ENCODE measurements around the gene SPINK4. TPM values are rescaled to one million over a fixed set of nuclear protein-coding genes. Genes with fewer than 3 reads are reported as not detected.

Gene SPINK4
- total RNA-seq, 1 donor from 2014 or later, result not detected

GRCh38 chr9:33249087-33249658, 9.2 kb downstream of the SPINK4 start:
- Mint-ChIP-seq H3K4me1 (ENCODE audit: low read depth, unreplicated experiment) (no peaks in the 10 kb centered on the region), H3K4me3 (ENCODE audit: unreplicated experiment) (no peak overlapping the region), H3K27ac (ENCODE audit: unreplicated experiment) (no peak overlapping the region), H3K9me3 (ENCODE audit: unreplicated experiment) (peaks cover 6% of the 10 kb centered on the region), H3K36me3 (ENCODE audit: unreplicated experiment) (peaks cover 7% of the 10 kb centered on the region), H3K27me3 (ENCODE audit: unreplicated experiment) (peaks cover 2% of the 10 kb centered on the region)
- TF ChIP-seq, protein P1, sequence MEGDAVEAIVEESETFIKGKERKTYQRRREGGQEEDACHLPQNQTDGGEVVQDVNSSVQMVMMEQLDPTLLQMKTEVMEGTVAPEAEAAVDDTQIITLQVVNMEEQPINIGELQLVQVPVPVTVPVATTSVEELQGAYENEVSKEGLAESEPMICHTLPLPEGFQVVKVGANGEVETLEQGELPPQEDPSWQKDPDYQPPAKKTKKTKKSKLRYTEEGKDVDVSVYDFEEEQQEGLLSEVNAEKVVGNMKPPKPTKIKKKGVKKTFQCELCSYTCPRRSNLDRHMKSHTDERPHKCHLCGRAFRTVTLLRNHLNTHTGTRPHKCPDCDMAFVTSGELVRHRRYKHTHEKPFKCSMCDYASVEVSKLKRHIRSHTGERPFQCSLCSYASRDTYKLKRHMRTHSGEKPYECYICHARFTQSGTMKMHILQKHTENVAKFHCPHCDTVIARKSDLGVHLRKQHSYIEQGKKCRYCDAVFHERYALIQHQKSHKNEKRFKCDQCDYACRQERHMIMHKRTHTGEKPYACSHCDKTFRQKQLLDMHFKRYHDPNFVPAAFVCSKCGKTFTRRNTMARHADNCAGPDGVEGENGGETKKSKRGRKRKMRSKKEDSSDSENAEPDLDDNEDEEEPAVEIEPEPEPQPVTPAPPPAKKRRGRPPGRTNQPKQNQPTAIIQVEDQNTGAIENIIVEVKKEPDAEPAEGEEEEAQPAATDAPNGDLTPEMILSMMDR (IDR thresholded peaks at IDR 0.05; ENCODE audit: partially characterized antibody, unreplicated experiment), result no peak
- no peak for DNase-seq

DNA sequence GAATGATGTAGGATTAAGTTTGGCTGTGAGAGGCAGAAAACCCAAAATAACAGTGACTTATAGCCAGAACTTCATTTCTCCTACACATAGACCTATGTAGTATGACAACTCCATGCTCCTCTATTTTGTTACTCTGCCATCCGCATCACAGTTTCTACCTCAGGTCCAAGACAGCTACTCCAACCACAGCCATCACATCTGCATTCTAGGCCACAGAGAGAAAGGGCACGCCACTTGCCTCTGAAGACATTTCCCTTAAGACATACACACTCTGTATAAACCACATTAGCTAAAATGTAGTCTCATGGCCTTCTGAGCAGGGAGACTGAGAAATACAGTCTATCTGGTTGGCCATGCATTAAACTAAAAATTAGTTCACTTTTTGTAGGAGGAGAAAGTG, 10.0 kb downstream of the SPINK4 start:
- Mint-ChIP-seq H3K4me3 (ENCODE audit: unreplicated experiment) (no peak overlapping the region), H3K9me3 (ENCODE audit: unreplicated experiment) (peaks cover 6% of the 10 kb centered on the region), H3K27ac (ENCODE audit: unreplicated experiment) (no peak overlapping the region), H3K4me1 (ENCODE audit: low read depth, unreplicated experiment) (no peaks in the 10 kb centered on the region), H3K36me3 (ENCODE audit: unreplicated experiment) (peaks cover 7% of the 10 kb centered on the region), H3K27me3 (ENCODE audit: unreplicated experiment) (peaks cover 4% of the 10 kb centered on the region)
- TF ChIP-seq, protein P1 (IDR thresholded peaks at IDR 0.05; ENCODE audit: partially characterized antibody, unreplicated experiment), result no peak
- no peak for DNase-seq

GRCh38 chr9:33250458-33250995, 10.6 kb downstream of the SPINK4 start:
- Mint-ChIP-seq H3K9me3 (ENCODE audit: unreplicated experiment) (peaks cover 6% of the 10 kb centered on the region), H3K27me3 (ENCODE audit: unreplicated experiment) (peaks cover 2% of the 10 kb centered on the region), H3K4me3 (ENCODE audit: unreplicated experiment) (no peak overlapping the region), H3K27ac (ENCODE audit: unreplicated experiment) (no peak overlapping the region), H3K36me3 (ENCODE audit: unreplicated experiment) (peaks cover 7% of the 10 kb centered on the region), H3K4me1 (ENCODE audit: low read depth, unreplicated experiment) (no peaks in the 10 kb centered on the region)
- TF ChIP-seq, protein P1 (IDR thresholded peaks at IDR 0.05; ENCODE audit: partially characterized antibody, unreplicated experiment), result no peak
- no peak for DNase-seq

DNA sequence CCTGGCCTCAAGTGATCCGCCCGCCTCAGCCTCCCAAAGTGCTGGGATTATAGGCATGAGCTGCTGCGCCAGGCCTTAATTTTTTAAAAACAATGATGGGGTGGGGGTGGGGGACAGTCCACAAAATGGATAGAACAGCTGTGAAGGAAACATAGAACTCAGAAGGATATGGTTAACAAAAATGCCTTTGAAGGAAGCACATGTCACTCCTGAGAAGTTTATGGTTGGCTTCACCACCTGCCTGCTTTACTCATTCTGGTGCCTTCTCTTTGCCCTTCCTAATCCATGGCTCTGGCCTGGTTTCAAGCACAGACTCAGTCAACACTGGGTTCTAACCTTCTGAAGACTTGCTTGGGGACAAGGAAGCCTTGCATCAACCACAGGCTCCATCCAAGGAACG, 14.2 kb downstream of the SPINK4 start:
- DNase-seq, result no peak
- H3K4me1 Mint-ChIP-seq (ENCODE audit: low read depth, unreplicated experiment), result no peaks in the 10 kb centered on the region
- peaks cover 3% of the 10 kb centered on the region for H3K27me3 Mint-ChIP-seq (ENCODE audit: unreplicated experiment)
- no peak overlapping the region for H3K27ac Mint-ChIP-seq (ENCODE audit: unreplicated experiment)
- peaks cover 7% of the 10 kb centered on the region for H3K36me3 Mint-ChIP-seq (ENCODE audit: unreplicated experiment)
- TF ChIP-seq, protein P1 (IDR thresholded peaks at IDR 0.05; ENCODE audit: partially characterized antibody, unreplicated experiment), result no peak
- H3K9me3 Mint-ChIP-seq (ENCODE audit: unreplicated experiment), result peaks cover 3% of the 10 kb centered on the region
- no peak overlapping the region for H3K4me3 Mint-ChIP-seq (ENCODE audit: unreplicated experiment)

DNA sequence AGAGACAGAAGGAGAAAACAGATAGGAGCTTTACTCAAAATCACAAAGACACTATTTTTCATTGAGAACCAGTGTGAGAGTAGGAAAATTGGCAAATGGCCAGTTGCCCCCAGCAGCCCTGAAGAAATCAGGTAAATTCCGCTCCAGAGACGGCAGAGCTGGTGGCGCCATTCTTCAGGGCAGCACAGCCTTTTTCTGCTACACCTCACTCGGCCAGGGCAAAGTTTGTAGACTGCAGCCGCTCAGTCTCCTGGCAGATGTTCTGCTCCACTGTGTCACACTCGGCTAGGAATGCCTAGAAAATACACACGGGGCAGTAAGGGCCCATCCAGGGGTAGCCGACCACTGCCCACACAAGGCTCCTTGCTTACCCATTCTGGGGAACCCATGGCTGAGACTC, 15.0 kb downstream of the SPINK4 start:
- no peak overlapping the region for H3K27ac Mint-ChIP-seq (ENCODE audit: unreplicated experiment)
- peaks cover 6% of the 10 kb centered on the region for H3K9me3 Mint-ChIP-seq (ENCODE audit: unreplicated experiment)
- no peaks in the 10 kb centered on the region for H3K4me1 Mint-ChIP-seq (ENCODE audit: low read depth, unreplicated experiment)
- TF ChIP-seq, protein P1 (IDR thresholded peaks at IDR 0.05; ENCODE audit: partially characterized antibody, unreplicated experiment), result no peak
- H3K36me3 Mint-ChIP-seq (ENCODE audit: unreplicated experiment), result peaks cover 7% of the 10 kb centered on the region
- H3K4me3 Mint-ChIP-seq (ENCODE audit: unreplicated experiment), result no peak overlapping the region
- DNase-seq, result no peak
- H3K27me3 Mint-ChIP-seq (ENCODE audit: unreplicated experiment), result peaks cover 3% of the 10 kb centered on the region

Data from glutamatergic neuron (in vitro differentiated cells).